ENCODE results near the gene NFASC.
A peak's percentile ranks its signal among the peaks of the same experiment; 100 is the strongest.

NFASC gene

GRCh38 chr1:205056956-205057568 lies 186.4 kb downstream of the NFASC start:
- Histone ChIP-seq H3K27me3 (no peaks in the 10 kb centered on the region), H3K4me3 (no peak overlapping the region), H3K9me3 (replicated peaks in 1 of 11) (no peaks in the 10 kb centered on the region), H3K4me2 (peak overlapping the region in 1 of 11 experiments; percentile 31; a peak in 2 of 22 replicates), H3K4me1 (peaks cover 7 to 43% (median 35%) of the 10 kb centered on the region in 10 experiments; a peak in 19 of 20 replicates), H3K36me3 (no peaks in the 10 kb centered on the region), H3K9ac (no peak overlapping the region), H4K20me1 (peaks cover 0 to 7% (median 0%) of the 10 kb centered on the region in 11 experiments; a peak in 3 of 22 replicates), H3K27ac (no peak overlapping the region)
- no peak for TF ChIP-seq Cebpa-rat (IDR thresholded peaks at IDR 0.05)

- H3K4me1 ChIP-seq = peaks cover 3 to 34% (median 25%) of the 10 kb centered on the region in 10 experiments; a peak in 19 of 20 replicates
- H3K27ac ChIP-seq = no peak overlapping the region
- H3K9me3 ChIP-seq (replicated peaks in 1 of 11) = no peaks in the 10 kb centered on the region
- H3K4me3 ChIP-seq = no peak overlapping the region
- no peak overlapping the region for H3K9ac ChIP-seq
- H3K4me2 ChIP-seq = no peak overlapping the region
- H3K27me3 ChIP-seq = no peaks in the 10 kb centered on the region
- no peaks in the 10 kb centered on the region for H3K36me3 ChIP-seq
- H4K20me1 ChIP-seq = peaks cover 0 to 7% (median 0%) of the 10 kb centered on the region in 11 experiments; a peak in 1 of 22 replicates
- TF ChIP-seq Cebpa-rat (IDR thresholded peaks at IDR 0.05) = no peak
Observed at GRCh38 chr1:205057808-205058575, 187.3 kb downstream of the NFASC start.

GRCh38 chr1:205058853-205059252 lies 188.2 kb downstream of the NFASC start:
- Histone ChIP-seq H3K9ac (no peak overlapping the region), H3K27me3 (no peaks in the 10 kb centered on the region), H4K20me1 (peaks cover 0 to 7% (median 0%) of the 10 kb centered on the region in 11 experiments; a peak in 1 of 22 replicates), H3K4me2 (no peak overlapping the region), H3K36me3 (no peaks in the 10 kb centered on the region), H3K27ac (no peak overlapping the region), H3K4me1 (peaks cover 0 to 25% (median 17%) of the 10 kb centered on the region in 10 experiments; a peak in 14 of 20 replicates), H3K4me3 (no peak overlapping the region), H3K9me3 (replicated peaks in 1 of 11) (no peaks in the 10 kb centered on the region)
- TF ChIP-seq Cebpa-rat (IDR thresholded peaks at IDR 0.05) = no peak

- no peaks in the 10 kb centered on the region for H3K27me3 ChIP-seq
- TF ChIP-seq Cebpa-rat (IDR thresholded peaks at IDR 0.05) = no peak
- H3K27ac ChIP-seq = no peak overlapping the region
- no peaks in the 10 kb centered on the region for H3K9me3 ChIP-seq (replicated peaks in 1 of 11)
- peaks cover 0 to 21% (median 13%) of the 10 kb centered on the region in 10 experiments; a peak in 14 of 20 replicates for H3K4me1 ChIP-seq
- H3K4me3 ChIP-seq = no peak overlapping the region
- no peak overlapping the region for H3K9ac ChIP-seq
- H3K4me2 ChIP-seq = no peak overlapping the region
- no peaks in the 10 kb centered on the region for H3K36me3 ChIP-seq
- peaks cover 0 to 7% (median 0%) of the 10 kb centered on the region in 11 experiments; a peak in 2 of 22 replicates for H4K20me1 ChIP-seq
Observed at GRCh38 chr1:205059660-205060059, 189.0 kb downstream of the NFASC start.

- Histone ChIP-seq H3K9me3 (replicated peaks in 1 of 11) (no peaks in the 10 kb centered on the region), H3K27ac (0 out of 22 replicates have a peak overlapping the region, but pooled peaks of 1 of the 11 experiments have one; percentile 13), H3K4me3 (no peak overlapping the region), H3K36me3 (no peaks in the 10 kb centered on the region), H3K9ac (no peak overlapping the region), H3K4me2 (peak overlapping the region in 1 of 11 experiments; percentile 26; a peak in 1 of 22 replicates), H3K4me1 (peaks cover 0 to 21% (median 13%) of the 10 kb centered on the region in 10 experiments; a peak in 14 of 20 replicates), H4K20me1 (peaks cover 0 to 7% (median 0%) of the 10 kb centered on the region in 11 experiments; a peak in 2 of 22 replicates), H3K27me3 (no peaks in the 10 kb centered on the region)
- TF ChIP-seq Cebpa-rat (IDR thresholded peaks at IDR 0.05) = no peak
Observed at GRCh38 chr1:205060746-205061145, 190.1 kb downstream of the NFASC start.

- Histone ChIP-seq H3K27me3 (no peaks in the 10 kb centered on the region), H3K27ac (0 out of 22 replicates have a peak overlapping the region, but pooled peaks of 1 of the 11 experiments have one; percentile 13), H3K36me3 (no peaks in the 10 kb centered on the region), H3K4me3 (no peak overlapping the region), H3K4me2 (peak overlapping the region in 6 of 11 experiments; percentile 10 to 38 (median 24); a peak in 4 of 22 replicates), H3K9ac (peak overlapping the region in 1 of 11 experiments; percentile 37; a peak in 2 of 22 replicates), H3K9me3 (replicated peaks in 1 of 11) (no peaks in the 10 kb centered on the region), H4K20me1 (peaks cover 0 to 5% (median 0%) of the 10 kb centered on the region in 11 experiments; a peak in 2 of 22 replicates), H3K4me1 (peaks cover 0 to 16% (median 10%) of the 10 kb centered on the region in 10 experiments; a peak in 14 of 20 replicates)
- no peak for TF ChIP-seq Cebpa-rat (IDR thresholded peaks at IDR 0.05)
Observed at GRCh38 chr1:205061227-205061626, 190.6 kb downstream of the NFASC start.

GRCh38 chr1:205061665-205062069 lies 191.0 kb downstream of the NFASC start:
- no peaks in the 10 kb centered on the region for H3K27me3 ChIP-seq
- no peak overlapping the region for H3K4me3 ChIP-seq
- peaks cover 0 to 12% (median 6%) of the 10 kb centered on the region in 10 experiments; a peak in 13 of 20 replicates for H3K4me1 ChIP-seq
- peak overlapping the region in 2 of 11 experiments; percentile 28 to 37; a peak in 1 of 22 replicates for H3K9ac ChIP-seq
- H3K36me3 ChIP-seq = no peaks in the 10 kb centered on the region
- no peaks in the 10 kb centered on the region for H3K9me3 ChIP-seq (replicated peaks in 1 of 11)
- no peak for TF ChIP-seq Cebpa-rat (IDR thresholded peaks at IDR 0.05)
- H4K20me1 ChIP-seq = peaks cover 0 to under 1% (median 0%) of the 10 kb centered on the region in 11 experiments; a peak in 2 of 22 replicates
- H3K27ac ChIP-seq = no peak overlapping the region
- H3K4me2 ChIP-seq = peak overlapping the region in 5 of 11 experiments; percentile 12 to 38 (median 26); a peak in 3 of 22 replicates

- H3K9me3 ChIP-seq (replicated peaks in 1 of 11) = no peaks in the 10 kb centered on the region
- peaks cover 0 to 11% (median 6%) of the 10 kb centered on the region in 10 experiments; a peak in 12 of 20 replicates for H3K4me1 ChIP-seq
- H3K4me3 ChIP-seq = no peak overlapping the region
- H3K27ac ChIP-seq = no peak overlapping the region
- H3K4me2 ChIP-seq = no peak overlapping the region
- no peaks in the 10 kb centered on the region for H3K27me3 ChIP-seq
- H4K20me1 ChIP-seq = no peaks in the 10 kb centered on the region; a peak in 2 of 22 replicates
- no peak for TF ChIP-seq Cebpa-rat (IDR thresholded peaks at IDR 0.05)
- no peaks in the 10 kb centered on the region for H3K36me3 ChIP-seq
- 0 out of 22 replicates have a peak overlapping the region, but pooled peaks of 1 of the 11 experiments have one; percentile 9 for H3K9ac ChIP-seq
Observed at GRCh38 chr1:205062319-205062718, 191.7 kb downstream of the NFASC start.

- Histone ChIP-seq H3K9ac (no peak overlapping the region), H3K4me2 (no peak overlapping the region), H3K9me3 (replicated peaks in 1 of 11) (no peaks in the 10 kb centered on the region), H3K4me1 (peaks cover 0 to 11% (median 6%) of the 10 kb centered on the region in 10 experiments; a peak in 12 of 20 replicates), H3K4me3 (no peak overlapping the region), H3K36me3 (no peaks in the 10 kb centered on the region), H3K27me3 (no peaks in the 10 kb centered on the region), H4K20me1 (no peaks in the 10 kb centered on the region; a peak in 2 of 22 replicates), H3K27ac (no peak overlapping the region)
- TF ChIP-seq Cebpa-rat (IDR thresholded peaks at IDR 0.05) = no peak
Observed at GRCh38 chr1:205062895-205063294, 192.2 kb downstream of the NFASC start.

Measured in BLaER1 treated with 17β-estradiol and CSF1 and Interleukin-3, amounts not matched to agents 10 nM and 100 nM (cell line).